HG03469 (cell line): ENCODE results near the gene ZNF778.

Experiments
- ATAC-seq: cut with Tn5 transposase; IDR thresholded peaks from one replicate; pipeline ENCODE4 v1.9.1; 2021; ENCODE audit warnings: mild to moderate bottlenecking, moderate library complexity, moderate number of reproducible peaks; ENCODE audit not compliant: unreplicated experiment

The ZNF778 gene

DNA sequence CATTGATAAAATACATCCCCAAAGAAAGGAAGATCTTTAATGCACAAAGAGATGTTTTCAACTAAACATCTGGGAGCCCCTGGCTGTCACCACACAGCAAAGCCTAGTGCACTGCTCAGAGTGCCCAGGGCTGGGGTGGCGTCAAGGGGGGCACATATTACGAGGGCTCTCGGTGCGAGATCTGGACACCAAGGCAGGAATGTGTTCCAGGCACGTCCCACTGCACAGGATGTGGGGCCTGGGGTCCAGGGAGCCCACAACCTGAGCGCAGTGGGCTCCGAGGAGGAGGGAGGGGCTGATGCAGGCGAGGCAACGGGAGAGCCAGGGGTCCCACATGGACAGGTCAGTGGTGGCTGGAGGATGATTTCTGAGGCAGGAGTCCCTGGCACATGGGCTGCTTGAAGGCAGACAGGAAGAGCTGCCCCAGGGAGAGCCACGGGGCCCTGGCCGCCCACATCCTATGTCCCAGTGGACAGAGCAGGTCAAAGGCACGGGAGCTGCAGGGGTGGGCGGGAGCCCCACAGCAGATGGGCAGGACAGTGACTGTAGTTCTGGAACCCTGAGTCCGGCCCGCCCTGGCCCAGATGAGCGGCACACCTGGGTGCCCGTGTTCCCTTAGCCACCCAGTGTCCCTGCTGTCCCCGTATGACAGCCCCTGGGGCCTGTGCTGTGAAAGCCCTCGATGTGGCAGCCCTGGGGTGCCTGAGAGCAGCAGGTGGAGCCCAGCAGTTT lies 56.4 kb downstream of the ZNF778 start:
- ATAC-seq, result no peak

DNA sequence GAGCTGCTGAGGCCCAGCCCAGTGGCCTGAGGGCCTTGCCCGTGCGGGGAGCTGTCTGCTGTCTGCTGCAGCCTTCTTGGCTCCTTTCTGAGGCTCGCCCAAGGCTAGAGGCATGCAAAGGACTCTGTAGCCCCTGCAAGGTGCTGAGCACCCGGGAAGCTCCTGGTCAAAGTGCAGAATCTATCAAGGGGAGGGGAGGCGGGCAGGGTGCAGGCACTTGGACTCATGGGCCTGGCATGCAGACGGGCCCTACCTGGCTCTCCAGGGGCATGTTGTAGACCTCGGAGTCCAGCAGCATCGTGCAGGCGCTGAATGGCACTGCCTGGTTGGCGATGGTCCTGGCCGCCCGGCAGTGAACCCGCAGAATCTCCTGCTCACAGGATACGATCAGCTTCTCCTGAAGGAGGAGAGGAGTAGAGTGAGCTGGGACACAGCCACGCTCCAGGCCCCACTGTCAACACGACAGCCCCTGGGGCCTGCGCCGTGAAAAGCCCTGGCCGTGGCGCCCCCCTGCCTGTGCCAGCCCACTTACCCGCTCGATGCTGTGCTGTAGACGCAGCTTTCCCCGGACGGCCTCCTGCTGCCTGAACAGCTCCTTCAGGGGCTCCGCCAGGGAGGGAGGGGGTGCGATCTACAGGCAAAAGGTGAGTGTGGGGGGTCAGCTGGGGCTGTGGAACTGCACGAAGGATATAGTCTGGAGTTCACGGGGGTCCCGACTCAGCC lies 57.2 kb downstream of the ZNF778 start:
- no peak for ATAC-seq

DNA sequence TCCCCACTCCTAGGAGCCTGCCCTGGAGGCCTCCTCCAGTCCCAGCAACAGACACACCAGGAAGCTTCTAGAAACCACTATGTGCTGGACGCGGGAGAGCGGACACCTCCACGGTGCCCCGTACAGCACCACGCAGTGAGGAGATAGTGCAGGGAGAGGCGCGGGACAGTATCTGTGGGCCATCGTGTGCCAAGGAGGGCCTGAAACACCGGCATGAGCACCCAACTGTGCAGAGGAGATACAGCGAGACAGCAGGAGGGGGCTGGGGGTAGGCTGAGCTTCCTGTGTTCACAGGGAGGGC lies 57.7 kb downstream of the ZNF778 start:
- ATAC-seq, result no peak

DNA sequence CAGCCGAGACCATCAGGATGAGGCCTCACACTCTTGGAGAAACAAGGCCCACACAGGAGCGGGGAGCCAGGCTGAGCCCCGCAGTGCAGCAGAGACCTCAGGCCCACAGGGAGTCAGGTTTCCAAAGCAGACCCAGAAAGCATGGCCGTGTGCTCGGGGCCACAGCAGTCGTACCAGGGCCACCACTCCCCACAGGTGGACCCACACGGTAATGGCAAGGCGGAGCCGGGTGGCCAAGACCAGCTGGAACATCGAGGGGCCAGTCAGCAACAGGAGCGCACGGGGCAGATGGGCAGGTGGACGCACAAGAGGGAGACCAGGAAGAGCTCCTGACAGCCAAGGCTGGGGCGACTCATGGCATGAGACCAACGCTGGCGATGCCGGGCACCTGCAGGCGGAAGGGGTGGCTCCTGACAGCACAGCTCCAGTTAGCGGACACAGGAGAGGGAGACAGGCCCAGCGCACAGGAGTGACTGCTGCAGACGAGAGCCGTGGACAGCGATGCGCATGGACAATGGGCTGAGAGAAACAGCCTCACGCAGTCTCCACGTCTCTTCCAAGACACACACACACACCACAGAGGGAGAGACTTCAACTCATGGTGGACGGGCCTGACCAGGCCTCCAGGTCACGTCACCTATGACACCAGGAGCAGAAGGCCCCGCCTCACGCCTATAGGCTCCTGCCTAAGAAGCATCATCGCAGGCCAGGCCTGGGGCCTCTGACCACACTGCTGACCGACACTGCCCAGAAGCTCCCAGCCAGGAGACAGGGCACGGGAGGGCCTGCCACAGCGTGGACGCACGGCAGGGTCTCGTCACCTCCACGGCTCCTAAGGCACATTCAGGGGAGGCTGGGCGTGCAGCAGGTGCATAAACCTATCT lies 58.6 kb downstream of the ZNF778 start:
- ATAC-seq, result no peak

DNA sequence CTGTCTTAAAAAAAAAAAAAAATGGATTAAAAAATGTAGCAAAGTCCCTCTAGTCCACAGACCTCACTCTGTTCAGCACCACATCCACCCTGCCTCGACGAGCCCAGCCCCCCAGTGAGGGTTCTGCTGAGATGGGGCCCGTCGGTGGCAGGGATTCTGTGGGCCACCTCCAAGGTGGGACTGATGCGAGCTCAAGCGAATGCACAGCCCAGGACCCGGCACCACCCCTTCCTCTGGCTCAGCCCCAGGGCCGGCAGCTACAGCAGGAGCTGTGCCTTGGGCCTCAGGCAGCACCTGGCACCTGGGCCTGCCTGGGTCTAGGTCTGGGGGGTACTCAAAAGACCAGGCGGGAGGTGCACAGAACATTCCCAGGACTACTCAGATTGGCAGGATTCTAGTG lies 59.5 kb downstream of the ZNF778 start:
- ATAC-seq, result no peak

DNA sequence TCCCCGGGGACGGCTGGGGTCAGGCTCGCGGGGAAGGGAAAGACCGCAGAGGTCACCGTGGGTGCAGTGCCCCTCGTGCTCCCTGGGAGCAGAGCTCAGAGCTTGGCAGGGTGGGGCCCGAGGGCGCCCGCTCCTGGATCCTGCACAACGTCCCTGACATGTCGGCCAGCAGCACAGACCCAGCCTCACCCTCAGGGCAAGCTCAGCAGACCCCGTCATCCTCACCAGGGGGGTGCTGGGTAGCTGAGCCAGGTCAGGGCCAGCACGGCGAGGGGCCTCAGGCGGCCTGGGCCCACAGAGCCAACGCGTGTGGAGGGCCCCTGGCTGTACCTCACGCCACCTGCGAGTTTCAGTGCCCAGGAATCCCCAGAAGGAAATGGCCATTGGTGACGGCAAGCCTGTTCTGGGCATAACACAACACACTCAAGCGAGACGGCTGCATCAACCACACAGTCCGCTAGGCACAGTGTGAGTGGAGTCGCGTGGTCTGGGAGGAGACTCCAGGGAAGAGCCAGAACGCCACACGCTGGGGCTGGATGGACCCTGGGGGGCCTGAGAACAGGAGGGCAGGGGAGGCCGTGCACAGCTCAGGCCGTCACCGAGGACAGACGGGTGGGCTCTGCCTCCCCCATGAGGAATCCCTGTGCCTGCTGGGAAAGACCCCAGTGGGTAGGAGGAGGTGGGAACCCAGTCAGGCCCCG lies 60.3 kb downstream of the ZNF778 start:
- no peak for ATAC-seq

DNA sequence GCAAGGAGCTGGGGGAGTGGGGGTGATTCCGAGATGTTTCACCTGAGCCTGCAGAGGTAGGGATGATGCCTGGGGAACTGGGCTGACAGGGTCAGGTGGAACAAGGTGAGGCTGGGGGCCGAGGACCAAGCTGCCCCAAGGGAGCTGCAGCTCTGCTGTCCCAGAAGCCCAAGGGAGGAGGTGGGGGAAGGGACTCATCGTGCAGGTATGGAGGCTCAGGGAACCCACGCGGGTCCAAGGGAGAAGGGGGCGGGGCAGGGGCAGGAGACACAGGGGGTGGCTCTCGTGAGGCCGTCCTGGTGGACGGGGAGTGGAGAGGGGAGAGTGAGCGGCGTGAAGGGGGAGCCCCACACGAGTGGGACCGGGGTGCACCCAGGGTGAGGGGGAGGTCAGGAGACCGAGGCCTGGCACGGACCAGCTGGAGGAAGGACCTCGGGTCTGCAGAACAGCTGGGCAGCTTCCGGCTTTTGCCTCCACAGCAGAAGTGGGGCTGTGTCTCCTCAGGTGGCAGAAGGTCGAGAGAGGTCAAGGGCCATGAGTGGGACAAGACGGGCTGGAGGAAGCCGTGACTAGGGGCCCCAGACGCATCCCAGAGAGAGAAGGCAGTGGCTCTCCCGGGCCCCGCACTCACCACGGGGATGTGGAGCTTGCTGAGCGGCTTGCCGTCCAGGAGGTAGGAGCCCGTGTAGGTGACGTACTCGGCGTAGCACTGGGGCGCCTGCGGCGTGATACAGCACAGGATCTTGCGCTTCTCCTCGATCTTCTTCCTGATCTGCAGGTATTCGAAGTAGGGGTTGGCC lies 61.1 kb downstream of the ZNF778 start:
- no peak for ATAC-seq

DNA sequence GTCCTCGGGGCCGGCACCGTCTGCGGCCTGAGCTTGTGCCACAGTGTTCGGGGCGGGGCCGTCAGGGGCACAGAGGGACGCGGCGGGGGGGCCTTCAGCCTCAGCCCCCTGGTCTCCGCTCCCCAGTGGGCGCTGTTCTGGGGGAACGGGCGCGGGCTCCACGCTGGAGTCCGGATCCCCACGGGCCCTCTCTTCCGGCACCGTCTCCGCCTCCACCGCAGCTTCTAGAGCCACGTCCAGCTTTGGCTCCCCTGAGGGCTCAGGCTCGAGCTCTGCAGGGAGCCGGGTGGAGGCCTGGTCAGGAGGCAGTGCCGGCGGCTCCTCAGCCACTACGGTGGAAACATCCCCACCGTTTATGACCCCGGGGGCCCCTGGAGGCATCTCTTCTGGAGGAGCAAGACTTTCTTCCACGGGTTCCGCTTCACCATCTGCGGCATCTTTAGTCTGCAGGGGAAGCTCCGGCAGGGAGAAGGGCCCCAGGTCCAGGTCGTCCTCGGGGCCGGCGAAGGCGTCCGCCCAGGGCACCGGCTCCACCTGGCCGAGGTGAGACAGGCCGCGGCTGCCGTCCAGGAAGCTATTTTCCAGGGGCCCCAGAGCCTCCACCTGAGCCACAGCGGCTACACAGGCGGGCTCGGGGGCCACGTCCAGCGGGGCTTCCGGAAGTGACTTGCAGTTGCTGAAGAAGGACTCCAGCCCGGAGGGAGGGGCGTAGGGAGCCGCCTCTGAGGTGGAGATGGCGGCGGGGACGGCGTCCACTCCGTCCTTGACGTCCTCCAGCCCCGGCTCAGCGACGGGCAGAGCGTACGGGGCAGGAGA lies 62.4 kb downstream of the ZNF778 start:
- ATAC-seq, result no peak

DNA sequence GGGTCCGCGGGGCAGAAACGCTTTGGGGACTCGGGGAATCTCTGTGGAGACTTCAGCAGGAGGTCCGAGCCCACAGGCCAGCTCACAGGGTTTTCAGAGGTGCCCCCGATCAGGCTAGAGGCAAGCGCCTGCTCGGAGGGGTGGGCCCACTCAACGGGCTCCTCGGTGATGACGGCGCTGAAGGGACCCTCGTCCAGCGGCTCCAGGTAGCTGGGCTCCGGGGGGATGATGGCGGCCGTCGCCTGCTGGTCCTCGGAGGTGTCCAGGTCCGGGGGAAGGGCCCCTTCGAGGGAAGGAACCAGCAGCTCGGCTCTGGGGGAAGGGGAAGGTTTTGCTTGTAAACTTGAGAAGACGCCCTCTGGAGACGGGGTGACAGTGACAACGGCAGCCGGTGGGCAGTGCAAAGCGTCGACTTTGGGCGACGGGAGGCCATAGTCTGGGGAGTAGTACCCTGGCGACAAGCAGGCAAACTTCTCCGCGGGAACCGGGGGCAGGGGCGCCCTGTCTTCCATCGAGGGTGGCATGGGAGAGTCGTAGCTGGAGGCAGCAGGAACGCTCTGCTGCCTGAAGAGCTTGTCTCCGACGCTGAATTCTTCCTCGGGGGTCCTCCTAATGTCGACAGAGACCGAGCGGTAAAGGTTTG lies 63.2 kb downstream of the ZNF778 start:
- no peak for ATAC-seq

DNA sequence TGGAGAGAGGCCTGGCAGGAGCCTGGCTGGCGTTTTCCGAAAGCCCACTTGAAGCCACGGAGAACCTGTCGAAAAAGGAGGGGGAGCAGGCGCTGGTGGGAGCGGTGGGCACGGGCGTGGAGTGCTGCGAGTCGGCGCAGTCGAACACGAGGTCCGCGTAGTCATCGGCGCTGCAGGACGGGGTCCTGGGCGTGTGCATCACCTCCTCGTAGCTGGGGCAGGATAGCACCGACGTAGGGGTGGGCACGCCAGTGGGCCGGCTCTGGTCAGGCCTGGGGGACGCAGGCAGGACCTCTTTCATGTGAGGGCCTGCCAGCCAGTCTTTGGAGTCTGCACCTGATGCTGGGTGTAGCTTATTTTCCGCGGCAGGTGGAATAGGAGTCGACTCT lies 63.7 kb downstream of the ZNF778 start:
- ATAC-seq, result no peak

DNA sequence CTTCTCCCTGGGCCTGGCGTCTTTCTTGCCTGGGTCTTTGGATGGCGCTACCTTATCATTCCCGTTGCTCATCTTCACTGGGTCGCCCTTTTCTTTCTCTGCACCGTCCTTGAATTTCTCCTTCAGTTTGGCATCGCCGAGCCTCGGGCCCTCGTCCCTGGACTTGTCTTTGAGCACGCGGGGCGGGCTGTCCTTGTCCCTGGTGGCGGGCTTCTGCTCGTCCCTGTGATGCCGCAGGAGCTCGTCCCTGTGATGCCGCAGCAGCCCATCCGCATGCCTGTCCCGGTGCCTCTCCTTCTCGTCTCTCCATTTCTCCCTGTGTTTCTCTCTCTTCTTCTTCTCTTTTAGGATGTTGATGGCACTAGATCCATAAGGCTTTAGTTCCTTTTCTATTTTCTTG lies 64.3 kb downstream of the ZNF778 start:
- ATAC-seq, result no peak

DNA sequence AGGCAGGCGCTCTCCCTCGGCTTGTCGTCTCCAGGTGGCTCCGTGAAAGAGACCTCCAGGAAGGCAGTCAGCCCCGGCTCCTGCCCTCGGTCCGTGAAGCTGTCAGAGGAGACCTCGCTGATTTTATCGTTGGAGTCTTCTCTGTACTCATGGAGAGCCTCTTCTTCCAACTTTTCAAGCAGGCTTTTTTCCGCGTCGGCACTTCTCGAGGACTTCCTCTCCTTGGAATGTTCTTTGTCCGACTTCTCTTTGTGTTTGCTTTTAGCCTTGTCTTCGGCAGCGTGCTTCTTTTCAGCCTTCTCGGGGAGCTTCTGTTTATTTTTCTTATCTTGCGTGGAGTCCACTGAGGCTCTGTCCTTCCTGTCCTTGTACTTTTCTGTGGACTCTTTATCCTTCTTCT lies 65.0 kb downstream of the ZNF778 start:
- no peak for ATAC-seq

DNA sequence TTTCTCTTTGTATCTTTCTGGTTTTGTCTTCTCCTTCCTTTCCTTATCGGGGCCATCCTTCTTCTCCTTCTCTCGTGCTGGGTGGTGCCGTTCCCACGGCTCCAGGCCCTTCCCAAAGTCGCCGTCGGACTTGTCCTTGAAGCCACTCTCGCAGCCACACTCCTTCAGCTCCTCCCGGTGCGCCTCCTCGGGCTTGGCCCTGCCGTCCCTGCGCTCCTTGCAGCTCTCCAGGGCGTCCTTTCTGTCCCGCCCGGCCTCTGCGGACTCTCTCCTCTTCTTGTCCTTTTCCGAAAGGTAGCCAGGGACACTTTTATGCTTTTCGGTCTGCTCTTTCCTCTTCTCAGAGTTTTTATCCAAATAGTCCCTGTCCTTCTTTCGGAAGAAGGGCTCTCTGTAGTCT lies 65.9 kb downstream of the ZNF778 start:
- ATAC-seq, result no peak

DNA sequence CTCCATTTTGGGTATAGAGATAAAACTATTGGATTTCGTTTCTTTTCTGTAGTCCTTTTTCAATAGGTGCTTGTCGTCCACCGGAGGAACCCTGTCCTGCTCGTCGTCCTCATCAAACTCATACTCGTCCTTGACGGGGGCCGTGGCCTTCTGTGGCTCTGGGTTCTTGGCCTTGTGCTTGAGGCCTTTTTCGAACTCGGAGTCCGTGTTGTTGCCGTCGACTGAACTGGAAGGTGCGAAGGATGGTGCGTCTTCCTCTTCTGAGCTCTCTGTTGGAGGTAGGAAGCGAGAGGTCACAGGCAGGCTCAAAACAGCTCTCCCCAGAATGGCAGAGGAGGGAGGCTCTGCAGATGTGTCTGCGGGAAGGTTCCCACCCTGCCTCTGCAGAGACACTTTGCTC lies 67.9 kb downstream of the ZNF778 start:
- ATAC-seq, result no peak

DNA sequence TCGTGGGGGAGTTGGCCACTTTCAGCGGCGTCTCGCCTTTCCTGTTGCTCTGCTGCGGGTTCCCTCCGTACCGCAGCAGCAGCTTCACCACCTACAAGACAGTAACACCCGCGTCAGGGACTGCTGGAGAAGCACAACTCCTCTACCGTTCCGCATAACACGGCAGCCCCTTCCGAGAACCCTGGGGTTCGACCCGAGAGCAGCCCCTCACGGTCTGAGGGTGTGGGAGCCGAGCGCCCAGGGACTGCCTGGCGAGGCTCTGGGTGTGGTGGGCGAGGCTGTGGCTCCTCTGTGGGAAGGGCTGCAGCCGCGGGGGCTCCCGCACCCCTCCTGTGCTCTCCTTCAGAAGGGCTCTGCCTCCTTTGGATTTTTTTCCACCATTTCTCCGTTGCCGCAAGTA lies 68.6 kb downstream of the ZNF778 start:
- ATAC-seq, result no peak
